ENCODE results near the gene GPR87.

Gene GPR87

GRCh38 chr3:151282921-151283320 is 33.7 kb downstream of the GPR87 start:
- peak; percentile 65 for DNase-seq (ENCODE audit: low read depth)

GRCh38 chr3:151281671-151282324 is 34.8 kb downstream of the GPR87 start:
- peak; percentile 51 for DNase-seq (ENCODE audit: low read depth)

- no peak for DNase-seq (ENCODE audit: low read depth)
Observed at GRCh38 chr3:151278230-151278629, 38.4 kb downstream of the GPR87 start, which contains the start of gene P2RY14. TSS of gene P2RY14 (minus strand) at chr3:151278542. CDS start at chr3:151214316, 64,226 bp downstream.

GRCh38 chr3:151276687-151277042 is 40.0 kb downstream of the GPR87 start:
- DNase-seq (ENCODE audit: low read depth): no peak

- no peak for DNase-seq (ENCODE audit: low read depth)
Observed at GRCh38 chr3:151276038-151276686, 40.5 kb downstream of the GPR87 start.

- DNase-seq (ENCODE audit: low read depth): no peak
Observed at GRCh38 chr3:151275091-151275490, 41.5 kb downstream of the GPR87 start.

GRCh38 chr3:151269631-151270030 is 47.0 kb downstream of the GPR87 start:
- no peak for DNase-seq (ENCODE audit: low read depth)

- no peak for DNase-seq (ENCODE audit: low read depth)
Observed at GRCh38 chr3:151268267-151269235, 48.1 kb downstream of the GPR87 start.

GRCh38 chr3:151267066-151267465 is 49.6 kb downstream of the GPR87 start:
- DNase-seq (ENCODE audit: low read depth): no peak

- DNase-seq (ENCODE audit: low read depth): no peak
Observed at GRCh38 chr3:151265866-151266265, 50.8 kb downstream of the GPR87 start.

- DNase-seq (ENCODE audit: low read depth): no peak
Observed at GRCh38 chr3:151265166-151265565, 51.5 kb downstream of the GPR87 start.

- DNase-seq (ENCODE audit: low read depth): no peak
Observed at GRCh38 chr3:151264605-151265004, 52.0 kb downstream of the GPR87 start.

GRCh38 chr3:151262871-151263525 is 53.6 kb downstream of the GPR87 start:
- DNase-seq (ENCODE audit: low read depth): no peak

- peak; percentile 24 for DNase-seq (ENCODE audit: low read depth)
Observed at GRCh38 chr3:151259664-151260063, 57.0 kb downstream of the GPR87 start.

GRCh38 chr3:151256749-151257148 is 59.9 kb downstream of the GPR87 start:
- DNase-seq (ENCODE audit: low read depth): no peak

GRCh38 chr3:151248772-151249337 is 67.8 kb downstream of the GPR87 start:
- DNase-seq (ENCODE audit: low read depth): no peak

All from amniotic epithelial cell (primary cell).